ENCODE measurements around the gene SPTBN1. TPM values are rescaled to one million over a fixed set of nuclear protein-coding genes. Genes with fewer than 3 reads are reported as not detected.

SPTBN1 gene
- total RNA-seq, 1 experiment from 2014 or later: 171 TPM

GRCh38 chr2:54656863-54657262 lies 200.7 kb downstream of the SPTBN1 start:
- POLR2A ChIA-PET: interaction anchor here (0.5 to 1.5 kb wide), 2 partner anchors 98 to 598 kb away, joined by 3 read pairs; no protein-coding TSS in a partner anchor
- Mint-ChIP-seq H3K27ac (ENCODE audit: low read depth, unreplicated experiment) (no peak overlapping the region), H3K4me3 (ENCODE audit: unreplicated experiment) (no peak overlapping the region)

GRCh38 chr2:54657664-54658083 lies 201.5 kb downstream of the SPTBN1 start:
- peak; percentile 67 for DNase-seq (ENCODE audit: unreplicated experiment)
- Mint-ChIP-seq H3K9me3 (ENCODE audit: unreplicated experiment) (no peaks in the 10 kb centered on the region), H3K4me3 (ENCODE audit: unreplicated experiment) (no peak overlapping the region), H3K27me3 (ENCODE audit: insufficient read depth, unreplicated experiment) (no peaks in the 10 kb centered on the region), H3K36me3 (ENCODE audit: insufficient read depth, unreplicated experiment) (peaks cover 93% of the 10 kb centered on the region), H3K27ac (ENCODE audit: low read depth, unreplicated experiment) (no peak overlapping the region), H3K4me1 (ENCODE audit: insufficient read depth, unreplicated experiment) (no peaks in the 10 kb centered on the region)
- TF ChIP-seq, protein P1, sequence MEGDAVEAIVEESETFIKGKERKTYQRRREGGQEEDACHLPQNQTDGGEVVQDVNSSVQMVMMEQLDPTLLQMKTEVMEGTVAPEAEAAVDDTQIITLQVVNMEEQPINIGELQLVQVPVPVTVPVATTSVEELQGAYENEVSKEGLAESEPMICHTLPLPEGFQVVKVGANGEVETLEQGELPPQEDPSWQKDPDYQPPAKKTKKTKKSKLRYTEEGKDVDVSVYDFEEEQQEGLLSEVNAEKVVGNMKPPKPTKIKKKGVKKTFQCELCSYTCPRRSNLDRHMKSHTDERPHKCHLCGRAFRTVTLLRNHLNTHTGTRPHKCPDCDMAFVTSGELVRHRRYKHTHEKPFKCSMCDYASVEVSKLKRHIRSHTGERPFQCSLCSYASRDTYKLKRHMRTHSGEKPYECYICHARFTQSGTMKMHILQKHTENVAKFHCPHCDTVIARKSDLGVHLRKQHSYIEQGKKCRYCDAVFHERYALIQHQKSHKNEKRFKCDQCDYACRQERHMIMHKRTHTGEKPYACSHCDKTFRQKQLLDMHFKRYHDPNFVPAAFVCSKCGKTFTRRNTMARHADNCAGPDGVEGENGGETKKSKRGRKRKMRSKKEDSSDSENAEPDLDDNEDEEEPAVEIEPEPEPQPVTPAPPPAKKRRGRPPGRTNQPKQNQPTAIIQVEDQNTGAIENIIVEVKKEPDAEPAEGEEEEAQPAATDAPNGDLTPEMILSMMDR (IDR thresholded peaks at IDR 0.05; ENCODE audit: unreplicated experiment): peak; percentile 61
- intact Hi-C loops (cut with micrococcal nuclease): loop anchor here (1.0 to 5.0 kb wide), 3 partner anchors 47 to 181 kb away; no protein-coding TSS in a partner anchor
- BruUV-seq (replicated peaks): no TSS peak
- POLR2A ChIA-PET: interaction anchor here (0.7 to 1.6 kb wide), 3 partner anchors 47 to 155 kb away, joined by 3 read pairs; no protein-coding TSS in a partner anchor
- CTCF ChIA-PET: interaction anchor here (0.5 to 6.2 kb wide), 26 partner anchors 8 to 550 kb away, joined by 3 to 52 read pairs (median 4); no protein-coding TSS in a partner anchor

More at GRCh38 chr2:54656863-54657262, 200.7 kb downstream of the SPTBN1 start:
- no peaks in the 10 kb centered on the region for H3K27me3 Mint-ChIP-seq (ENCODE audit: insufficient read depth, unreplicated experiment)
- H3K9me3 Mint-ChIP-seq (ENCODE audit: unreplicated experiment): no peaks in the 10 kb centered on the region
- BruUV-seq (replicated peaks): no TSS peak
- intact Hi-C loops (cut with micrococcal nuclease): loop anchor here (1.0 to 5.0 kb wide), 3 partner anchors 47 to 182 kb away; no protein-coding TSS in a partner anchor
- H3K36me3 Mint-ChIP-seq (ENCODE audit: insufficient read depth, unreplicated experiment): peaks cover 95% of the 10 kb centered on the region
- DNase-seq (ENCODE audit: unreplicated experiment): no peak
- CTCF ChIA-PET: interaction anchor here (0.6 to 6.2 kb wide), 12 partner anchors 9 to 445 kb away, joined by 3 to 52 read pairs (median 4); no protein-coding TSS in a partner anchor
- TF ChIP-seq, protein P1 (IDR thresholded peaks at IDR 0.05; ENCODE audit: unreplicated experiment): no peak
- H3K4me1 Mint-ChIP-seq (ENCODE audit: insufficient read depth, unreplicated experiment): no peaks in the 10 kb centered on the region

DNA sequence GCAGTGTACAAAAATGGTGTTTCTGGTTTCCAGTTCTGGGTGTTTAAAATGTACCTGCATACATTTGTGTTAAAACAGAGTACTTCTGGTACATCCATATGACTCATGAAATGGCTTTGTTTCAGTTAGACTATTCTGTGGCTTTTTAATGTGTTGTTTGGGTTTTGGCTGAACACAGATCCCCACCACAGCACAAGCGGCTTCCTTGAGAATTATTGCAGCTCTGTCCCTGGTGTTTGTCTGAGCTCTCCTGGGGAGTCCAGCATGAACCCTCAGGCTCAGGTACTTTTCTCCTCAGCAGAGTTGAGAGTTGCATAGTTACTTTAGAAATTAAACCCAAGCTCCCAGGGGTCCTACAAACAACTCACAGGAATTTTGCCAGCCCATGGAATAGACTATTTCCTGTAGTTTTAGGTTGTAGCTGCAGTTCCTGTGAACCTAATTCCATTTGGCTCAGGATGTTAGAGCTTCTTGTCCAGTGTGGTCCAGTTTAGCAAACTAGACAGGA lies 202.5 kb downstream of the SPTBN1 start:
- Mint-ChIP-seq H3K9me3 (ENCODE audit: unreplicated experiment) (no peaks in the 10 kb centered on the region), H3K4me3 (ENCODE audit: unreplicated experiment) (no peak overlapping the region), H3K4me1 (ENCODE audit: insufficient read depth, unreplicated experiment) (no peaks in the 10 kb centered on the region), H3K36me3 (ENCODE audit: insufficient read depth, unreplicated experiment) (peaks cover 84% of the 10 kb centered on the region), H3K27me3 (ENCODE audit: insufficient read depth, unreplicated experiment) (no peaks in the 10 kb centered on the region), H3K27ac (ENCODE audit: low read depth, unreplicated experiment) (no peak overlapping the region)
- POLR2A ChIA-PET: interaction anchor here (0.7 to 1.6 kb wide), 2 partner anchors 46 to 154 kb away, joined by 3 read pairs; no protein-coding TSS in a partner anchor
- no TSS peak for BruUV-seq (replicated peaks)
- intact Hi-C loops (cut with micrococcal nuclease): loop anchor here (5.0 kb wide), 1 partner anchor 136 kb away; no protein-coding TSS in a partner anchor
- DNase-seq (ENCODE audit: unreplicated experiment): no peak
- CTCF ChIA-PET: interaction anchor here (0.6 to 6.2 kb wide), 23 partner anchors 7 to 670 kb away, joined by 3 to 52 read pairs (median 4); no protein-coding TSS in a partner anchor
- TF ChIP-seq, protein P1 (IDR thresholded peaks at IDR 0.05; ENCODE audit: unreplicated experiment): no peak

DNA sequence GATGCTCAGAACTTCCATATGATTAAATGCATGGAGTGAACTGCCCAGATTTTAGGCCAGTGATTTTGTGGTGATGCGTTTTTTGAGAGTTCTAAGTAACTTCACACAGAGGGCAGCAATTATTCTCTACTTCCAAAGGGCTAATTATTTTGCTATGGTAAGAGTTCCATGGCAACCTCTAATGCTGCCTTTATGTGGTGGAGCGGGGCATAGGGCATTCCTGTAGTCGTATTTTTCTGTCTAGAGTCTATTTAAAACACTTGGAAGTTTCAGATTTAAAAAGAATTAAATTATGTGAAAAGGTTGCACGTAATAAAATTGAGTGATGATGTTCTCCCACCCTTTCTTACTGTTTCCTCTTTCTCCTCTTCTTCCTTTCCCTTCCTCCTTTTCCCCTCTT lies 203.4 kb downstream of the SPTBN1 start:
- POLR2A ChIA-PET: no interaction called here
- intact Hi-C loops (cut with micrococcal nuclease): loop anchor here (5.0 kb wide), 1 partner anchor 137 kb away; no protein-coding TSS in a partner anchor
- no peak for DNase-seq (ENCODE audit: unreplicated experiment)

More for the DNA sequence above, 203.4 kb downstream of the SPTBN1 start:
- Mint-ChIP-seq H3K36me3 (ENCODE audit: insufficient read depth, unreplicated experiment) (peaks cover 80% of the 10 kb centered on the region), H3K27ac (ENCODE audit: low read depth, unreplicated experiment) (peak overlapping the region; percentile 64), H3K4me3 (ENCODE audit: unreplicated experiment) (no peak overlapping the region), H3K27me3 (ENCODE audit: insufficient read depth, unreplicated experiment) (no peaks in the 10 kb centered on the region), H3K9me3 (ENCODE audit: unreplicated experiment) (no peaks in the 10 kb centered on the region), H3K4me1 (ENCODE audit: insufficient read depth, unreplicated experiment) (no peaks in the 10 kb centered on the region)
- TF ChIP-seq, protein P1 (IDR thresholded peaks at IDR 0.05; ENCODE audit: unreplicated experiment): no peak
- CTCF ChIA-PET: interaction anchor here (0.6 to 6.2 kb wide), 3 partner anchors 6 to 552 kb away, joined by 4 to 36 read pairs (median 11); no protein-coding TSS in a partner anchor
- no TSS peak for BruUV-seq (replicated peaks)
